T-helper 22 cell (primary cell): ENCODE data around the gene S100A13.
"Not testable (repeated sequence)": the region's sequence is repeated elsewhere in the genome, so short reads cannot be mapped to it uniquely, and the experiment has no call there.

ENCODE experiments used
- DNase-seq: peaks from one replicate; pipeline ENCODE4 v3.0.0-alpha.2; 2020; ENCODE audit warnings: low read depth

S100A13 gene

DNA sequence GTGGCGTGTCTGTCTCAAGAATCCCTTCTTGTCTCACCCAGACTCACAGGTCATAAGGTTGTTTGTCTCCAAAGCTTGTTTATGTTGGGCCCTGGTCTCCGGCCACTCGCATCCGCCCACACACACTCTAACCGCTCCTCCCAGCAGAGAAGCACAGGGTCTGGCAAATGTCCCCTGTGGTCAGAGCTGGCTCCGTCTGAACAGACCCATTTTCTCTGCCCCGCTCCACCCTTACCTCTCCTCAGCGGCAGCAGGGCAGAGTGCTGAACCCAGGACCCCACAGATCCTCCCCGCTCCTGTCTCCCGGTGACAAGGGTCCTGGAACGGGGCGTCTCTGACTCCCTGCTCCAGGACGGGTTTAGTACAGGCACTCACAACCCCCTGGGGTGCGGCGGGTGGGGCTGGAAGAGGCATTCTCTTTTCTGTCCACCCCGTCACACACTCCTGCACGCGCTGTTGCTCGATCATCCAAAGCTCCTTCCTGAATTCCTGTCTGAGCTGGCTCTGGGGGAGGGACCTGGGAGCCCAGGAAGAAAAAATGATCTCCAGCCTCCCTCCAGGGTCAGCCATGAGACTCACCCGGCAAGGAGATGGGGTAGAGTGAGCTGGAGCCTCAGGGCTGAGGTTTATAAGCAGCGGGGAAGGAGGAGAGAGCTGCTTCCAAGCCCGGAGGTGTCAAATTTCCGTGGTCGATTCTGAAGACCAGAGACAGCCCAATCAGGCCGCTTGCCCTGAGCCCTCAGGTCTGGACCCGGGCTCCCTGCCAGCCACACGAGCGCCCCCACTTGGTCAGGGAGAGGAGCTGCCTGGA lies at the start of gene S100A13:
Gene S100A13, minus strand, starts transcription at position 602 of the 811 bp plus-strand sequence. CDS start 1,033 bp downstream, outside the sequence.
- no peak for DNase-seq

- DNase-seq = no peak
These were observed 46.2 kb upstream of the S100A13 start for GRCh38 chr1:153673511-153673910.

DNA sequence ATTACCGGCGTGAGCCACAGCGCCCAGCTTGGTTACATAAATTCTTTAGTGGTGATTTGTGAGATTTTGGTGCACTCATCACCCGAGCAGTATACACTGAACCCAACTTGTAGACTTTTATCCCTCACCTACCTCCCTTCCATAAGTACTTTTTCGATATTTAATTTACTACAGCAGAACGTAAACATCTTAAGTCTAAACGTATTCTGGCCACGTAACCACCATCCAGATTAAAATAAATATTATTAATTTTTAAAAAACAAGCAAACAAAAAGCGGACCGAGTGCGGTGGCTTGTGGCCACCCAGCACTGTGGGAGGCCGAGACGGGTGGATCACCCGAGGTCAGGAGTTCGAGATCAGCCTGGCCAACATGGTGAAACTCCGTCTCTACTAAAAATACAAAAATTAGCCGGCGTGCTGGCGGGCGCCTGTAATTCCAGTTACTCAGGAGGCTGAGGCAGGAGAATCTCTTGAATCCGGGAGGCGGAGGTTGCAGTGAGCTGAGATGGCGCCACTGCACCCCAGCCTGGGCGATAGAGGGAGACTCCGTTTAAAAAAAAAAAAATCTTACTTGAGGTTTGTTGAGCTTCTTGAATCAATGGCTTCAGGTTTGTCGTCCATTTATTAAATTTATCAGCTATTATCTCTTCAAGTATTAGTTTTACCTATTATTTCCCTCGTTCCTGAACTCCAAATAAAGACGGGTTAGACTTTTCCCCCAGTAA lies 44.5 kb upstream of the S100A13 start:
- DNase-seq = peak; percentile 13

GRCh38 chr1:153670859-153671627 lies 43.7 kb upstream of the S100A13 start, which contains the start of gene ILF2:
TSS of gene ILF2 (minus strand) at chr1:153670993. CDS start at chr1:153670922, 71 bp downstream.
- DNase-seq = peak; percentile 96

- no peak for DNase-seq
These were observed 43.1 kb upstream of the S100A13 start for GRCh38 chr1:153670257-153670858.

- DNase-seq = no peak
These were observed 42.3 kb upstream of the S100A13 start for GRCh38 chr1:153669606-153670005.

GRCh38 chr1:153668672-153669071 lies 41.4 kb upstream of the S100A13 start:
- not testable (repeated sequence) for DNase-seq

DNA sequence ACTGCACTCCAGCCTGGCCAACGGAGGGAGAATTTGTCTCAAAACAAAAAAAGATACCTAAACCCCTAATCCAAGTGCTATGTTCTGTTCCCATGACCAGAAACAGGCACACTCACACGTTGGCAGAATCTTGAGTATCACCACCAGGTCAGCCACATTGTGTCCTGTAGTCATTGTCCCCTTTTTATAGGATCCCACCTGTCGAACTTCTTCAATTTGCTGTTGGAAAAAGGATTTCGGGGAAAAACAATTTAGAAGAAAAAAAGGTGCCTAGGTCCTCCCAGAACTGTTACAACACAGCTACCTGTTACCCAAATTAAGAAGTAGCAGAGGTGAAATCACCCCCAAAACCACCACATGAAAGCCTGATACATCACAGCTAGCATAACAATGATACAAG lies 40.1 kb upstream of the S100A13 start:
- no peak for DNase-seq

- DNase-seq = no peak
These were observed 35.9 kb upstream of the S100A13 start for GRCh38 chr1:153663211-153663610.

DNA sequence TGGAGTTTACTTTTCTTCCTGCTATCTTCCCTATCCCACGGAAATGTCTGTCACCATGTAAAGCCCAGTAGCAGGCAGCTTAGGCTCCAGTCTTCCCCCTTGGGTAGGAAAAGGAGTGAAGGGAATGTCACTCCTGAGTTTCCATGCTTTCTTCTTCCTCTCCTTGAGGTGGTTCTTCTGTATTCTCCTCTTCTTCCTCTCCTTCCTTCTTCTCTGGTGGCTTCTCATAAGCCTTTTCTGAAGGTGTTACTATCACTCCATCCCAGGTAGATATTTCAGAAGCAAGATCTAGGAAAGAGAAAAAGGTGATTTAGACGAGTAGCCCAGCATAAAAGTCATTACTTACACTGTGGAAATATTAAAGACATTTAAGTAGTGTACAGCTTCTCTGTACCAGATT lies 35.0 kb upstream of the S100A13 start:
- DNase-seq = no peak

GRCh38 chr1:153661111-153661708 lies 33.9 kb upstream of the S100A13 start:
- no peak for DNase-seq

- no peak for DNase-seq
These were observed 32.4 kb upstream of the S100A13 start for GRCh38 chr1:153659656-153660055.

GRCh38 chr1:153659175-153659534 lies 31.9 kb upstream of the S100A13 start:
- no peak for DNase-seq

GRCh38 chr1:153658400-153659174 lies 31.3 kb upstream of the S100A13 start, which contains the start of gene SNAPIN:
TSS of gene SNAPIN (plus strand) at chr1:153658703. CDS start at chr1:153658744, 41 bp downstream.
- peak; percentile 80 for DNase-seq

GRCh38 chr1:153655333-153655732 lies 28.0 kb upstream of the S100A13 start:
- DNase-seq = no peak

GRCh38 chr1:153652805-153653500 lies 25.6 kb upstream of the S100A13 start:
- no peak for DNase-seq

- DNase-seq = no peak
These were observed 24.5 kb upstream of the S100A13 start for GRCh38 chr1:153651771-153652170.

DNA sequence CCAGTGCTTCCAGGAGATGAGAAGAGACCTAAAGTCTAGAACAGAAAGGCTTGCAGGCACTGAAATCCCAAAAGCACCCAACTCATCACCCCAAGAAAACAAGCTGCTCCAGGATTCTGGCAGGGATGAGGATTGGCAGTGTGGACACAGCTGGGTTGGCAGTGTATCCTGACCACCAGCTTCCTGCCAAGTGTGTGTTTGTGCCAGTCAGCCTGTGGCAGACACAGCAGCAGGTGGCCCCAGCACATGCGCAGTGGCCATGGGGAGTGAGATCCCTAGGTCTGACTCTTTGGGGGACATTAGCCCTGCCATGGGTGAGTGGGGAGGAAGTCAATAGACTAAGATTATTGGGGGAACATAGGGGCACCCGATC lies 22.5 kb upstream of the S100A13 start:
- DNase-seq = no peak

DNA sequence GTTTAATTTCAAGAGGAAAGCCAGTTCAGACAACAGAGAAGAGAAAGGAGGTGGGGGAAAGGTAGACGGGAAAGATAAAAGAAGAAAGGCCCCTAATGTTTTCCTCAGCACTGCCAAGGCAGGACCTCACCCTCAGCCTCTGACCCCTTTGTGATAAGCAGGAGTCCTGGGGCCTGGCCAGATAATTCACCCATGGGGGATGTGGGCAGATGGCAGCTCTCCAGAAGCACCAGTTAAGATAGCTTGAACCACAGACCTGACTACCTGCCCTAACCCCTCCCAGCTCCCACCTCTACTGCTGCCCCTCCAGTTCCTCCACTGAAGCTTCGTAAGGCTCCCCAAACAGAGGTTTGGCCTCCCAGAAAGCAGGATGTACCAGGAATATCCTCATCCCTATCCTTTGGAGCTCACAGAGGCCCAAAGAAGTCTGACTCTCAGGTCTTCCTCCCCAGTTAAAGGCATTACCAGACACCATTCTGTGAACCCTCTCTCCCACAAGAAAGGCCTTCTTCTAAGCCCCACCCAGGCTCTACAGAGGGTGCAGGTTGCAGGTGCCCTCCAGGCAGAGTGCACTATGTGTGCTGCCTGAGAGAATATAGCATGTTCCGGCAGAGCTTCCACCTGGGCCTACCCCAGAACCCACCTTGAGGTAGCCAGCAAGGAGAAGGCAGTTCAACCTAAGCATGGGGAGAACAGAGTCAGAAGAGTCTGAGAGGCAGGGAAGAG lies 22.0 kb upstream of the S100A13 start:
- no peak for DNase-seq
